HEK293 (cell line): ENCODE data around the gene CST9L.

Experiments used
- CTCF ChIA-PET: fragments of 350-600 bp; formaldehyde crosslinking; extraction: SDS; loops from one replicate; lab custom pipeline; 2021; ENCODE audit warnings: antibody characterized with exemption; lab: Yijun Ruan, JAX
- POLR2A ChIA-PET: fragments of 300-600 bp; formaldehyde crosslinking; extraction: SDS; loops from one replicate; lab custom pipeline; 2020; ENCODE audit warnings: antibody characterized with exemption, inconsistent platforms; lab: Yijun Ruan, JAX
- H3K27ac ChIP-seq: fragments of 200-500 bp; sonication (Bioruptor generic); 2 replicates; pipeline ENCODE4 v1.5.1; 2014; ENCODE audit warnings: low read depth, low read length, control low read depth, inconsistent platforms; ENCODE audit errors: extremely low read depth
- H3K36me3 ChIP-seq, 2 experiments: fragments of 200-500 bp in 1 of 2; sonication (Bioruptor generic) in 1 of 2; 1 replicate in 1 of 2; 2 replicates in 1 of 2; pipeline ENCODE4 v1.5.1; 2014 to 2017; ENCODE audit warnings: inconsistent platforms in 2 of 2, low read length in 2 of 2; ENCODE audit not compliant: control insufficient read depth in 2 of 2, insufficient read depth in 1 of 2
- H3K4me1 ChIP-seq: fragments of 200-500 bp; sonication (Bioruptor generic); 2 replicates; pipeline ENCODE4 v1.5.1; 2014; ENCODE audit warnings: mild to moderate bottlenecking, low read length, inconsistent platforms; ENCODE audit not compliant: control insufficient read depth, insufficient read depth
- H3K4me3 ChIP-seq: 2 replicates; pipeline ENCODE4 v1.5.1; 2011; ENCODE audit warnings: low read depth, mild to moderate bottlenecking, control low read depth, low read length, moderate library complexity
- H3K9me3 ChIP-seq: fragments of 200-500 bp; sonication (Bioruptor generic); 2 replicates; pipeline ENCODE4 v1.5.1; 2014; ENCODE audit warnings: low read depth, low read length, inconsistent platforms; ENCODE audit not compliant: control insufficient read depth, insufficient read depth
- ELK4 ChIP-seq: IDR thresholded peaks from 2 replicates; pipeline ENCODE4 v1.6.1; 2011; ENCODE audit warnings: mild to moderate bottlenecking, low read depth, low read length, borderline replicate concordance
- GFI1B ChIP-seq: fragments of 450-650 bp; formaldehyde crosslinking; IDR thresholded peaks from 2 replicates; pipeline ENCODE4 v1.5.1; 2016; ENCODE audit warnings: missing biosample characterization, missing genetic modification characterization
- HOXD13 ChIP-seq: sonication (generic); formaldehyde crosslinking; IDR thresholded peaks from 2 replicates; pipeline ENCODE4 v1.8.0; 2022; ENCODE audit warnings: missing genetic modification reagents, borderline replicate concordance
- MZF1 ChIP-seq: fragments of 450-650 bp; formaldehyde crosslinking; IDR thresholded peaks from 2 replicates; pipeline ENCODE4 v1.5.1; 2017; ENCODE audit warnings: missing biosample characterization, missing genetic modification characterization, borderline replicate concordance
- PRDM4 ChIP-seq: fragments of 450-650 bp; formaldehyde crosslinking; IDR thresholded peaks from 2 replicates; pipeline ENCODE4 v1.5.1; 2017; ENCODE audit warnings: missing biosample characterization, missing genetic modification characterization
- SP3 ChIP-seq: fragments of 450-650 bp; formaldehyde crosslinking; IDR thresholded peaks from 2 replicates; pipeline ENCODE4 v1.5.1; 2016; ENCODE audit warnings: missing biosample characterization, missing genetic modification characterization
- TCF7L2 ChIP-seq: IDR thresholded peaks from 2 replicates; pipeline ENCODE4 v1.6.1; 2011; ENCODE audit warnings: low read depth, mild to moderate bottlenecking, inconsistent platforms, low read length, moderate library complexity, borderline replicate concordance
- ZBTB20 ChIP-seq: fragments of 450-650 bp; formaldehyde crosslinking; IDR thresholded peaks from 2 replicates; pipeline ENCODE4 v1.5.1; 2016; ENCODE audit warnings: missing biosample characterization, missing genetic modification characterization
- ZBTB44 ChIP-seq: fragments of 450-650 bp; IDR thresholded peaks from 2 replicates; pipeline ENCODE4 v1.5.1; 2018; ENCODE audit warnings: missing biosample characterization, mild to moderate bottlenecking, missing genetic modification characterization
- ZBTB6 ChIP-seq: fragments of 450-650 bp; formaldehyde crosslinking; IDR thresholded peaks from 2 replicates; pipeline ENCODE4 v1.5.1; 2017; ENCODE audit warnings: missing biosample characterization, missing genetic modification characterization
- ZFP69B ChIP-seq: fragments of 450-650 bp; formaldehyde crosslinking; IDR thresholded peaks from 2 replicates; pipeline ENCODE4 v1.5.1; 2016; ENCODE audit warnings: missing biosample characterization, missing genetic modification characterization
- ZNF140 ChIP-seq: fragments of 450-650 bp; formaldehyde crosslinking; IDR thresholded peaks from 2 replicates; pipeline ENCODE4 v1.5.1; 2016; ENCODE audit warnings: missing biosample characterization, missing genetic modification characterization
- ZNF175 ChIP-seq: fragments of 450-650 bp; formaldehyde crosslinking; IDR thresholded peaks from 2 replicates; pipeline ENCODE4 v1.5.1; 2016; ENCODE audit warnings: missing biosample characterization, missing genetic modification characterization
- ZNF211 ChIP-seq: fragments of 450-650 bp; formaldehyde crosslinking; IDR thresholded peaks from 2 replicates; pipeline ENCODE4 v1.5.1; 2016; ENCODE audit warnings: low read depth, missing biosample characterization, missing genetic modification characterization
- ZNF221 ChIP-seq: fragments of 450-650 bp; formaldehyde crosslinking; IDR thresholded peaks from 2 replicates; pipeline ENCODE4 v1.5.1; 2017; ENCODE audit warnings: missing biosample characterization, missing genetic modification characterization, borderline replicate concordance
- ZNF23 ChIP-seq: fragments of 450-650 bp; formaldehyde crosslinking; IDR thresholded peaks from 2 replicates; pipeline ENCODE4 v1.5.1; 2016; ENCODE audit warnings: missing biosample characterization, missing genetic modification characterization, borderline replicate concordance
- ZNF280D ChIP-seq: fragments of 450-650 bp; formaldehyde crosslinking; IDR thresholded peaks from 2 replicates; pipeline ENCODE4 v1.5.1; 2016; ENCODE audit warnings: missing biosample characterization, missing genetic modification characterization
- ZNF292 ChIP-seq: fragments of 450-650 bp; formaldehyde crosslinking; IDR thresholded peaks from 2 replicates; pipeline ENCODE4 v1.5.1; 2016; ENCODE audit warnings: low read depth, missing biosample characterization, missing genetic modification characterization, borderline replicate concordance
- ZNF335 ChIP-seq: fragments of 450-650 bp; formaldehyde crosslinking; conservative IDR thresholded peaks from 2 replicates; pipeline ENCODE4 v1.5.1; 2016; ENCODE audit warnings: missing biosample characterization, missing genetic modification characterization
- ZNF398 ChIP-seq: fragments of 450-650 bp; formaldehyde crosslinking; IDR thresholded peaks from 2 replicates; pipeline ENCODE4 v1.5.1; 2017; ENCODE audit warnings: missing biosample characterization, missing genetic modification characterization
- ZNF558 ChIP-seq: fragments of 450-650 bp; formaldehyde crosslinking; IDR thresholded peaks from 2 replicates; pipeline ENCODE4 v1.5.1; 2016; ENCODE audit warnings: missing biosample characterization, missing genetic modification characterization
- ZNF580 ChIP-seq: fragments of 450-650 bp; formaldehyde crosslinking; IDR thresholded peaks from 2 replicates; pipeline ENCODE4 v1.5.1; 2016; ENCODE audit warnings: missing biosample characterization, missing genetic modification characterization
- ZSCAN23 ChIP-seq: fragments of 450-650 bp; formaldehyde crosslinking; IDR thresholded peaks from 2 replicates; pipeline ENCODE4 v1.5.1; 2016; ENCODE audit warnings: missing biosample characterization, missing genetic modification characterization

The CST9L gene

GRCh38 chr20:23568320-23568970, at the start of gene CST9L:
TSS of gene CST9L (minus strand) at chr20:23568484. CDS start at chr20:23568450, 34 bp downstream.
- Histone ChIP-seq H3K36me3 (no peaks in the 10 kb centered on the region), H3K4me1 (no peaks in the 10 kb centered on the region), H3K27ac (no peak within 1 kb of the TSS), H3K4me3 (no peak within 1 kb of the TSS), H3K9me3 (no peaks in the 10 kb centered on the region)
- POLR2A ChIA-PET = no interaction called here
- no peak for TF ChIP-seq ZNF140 (tag by site-specific recombination)
- no peak for TF ChIP-seq ZNF175 (tag by site-specific recombination)
- no peak for TF ChIP-seq SP3
- TF ChIP-seq ZBTB6 (tag by site-specific recombination) = no peak
- TF ChIP-seq ZBTB20 = no peak
- TF ChIP-seq ZNF558 (tag by site-specific recombination) = no peak
- no peak for TF ChIP-seq ZNF292 (tag by site-specific recombination)
- TF ChIP-seq ZNF335 = no peak
- no peak for TF ChIP-seq ZNF580
- TF ChIP-seq ZNF280D (tag by site-specific recombination) = no peak
- CTCF ChIA-PET = no interaction called here

GRCh38 chr20:23614163-23614562, 45.9 kb upstream of the CST9L start:
- ChIA-PET POLR2A (interaction anchor here (0.6 kb wide), 1 partner anchor 23 kb away, joined by 3 read pairs; no protein-coding TSS in a partner anchor), CTCF (interaction anchor here (0.6 kb wide), 1 partner anchor 33 kb away, joined by 5 read pairs; no protein-coding TSS in a partner anchor)
- no peaks in the 10 kb centered on the region for H3K9me3 ChIP-seq
- H3K4me3 ChIP-seq = no peak overlapping the region
- H3K27ac ChIP-seq = no peak overlapping the region
- H3K36me3 ChIP-seq = no peaks in the 10 kb centered on the region
- H3K4me1 ChIP-seq = no peaks in the 10 kb centered on the region
- TF ChIP-seq GFI1B (tag by site-specific recombination) (no peak), ZFP69B (tag by site-specific recombination) (no peak), ZNF398 (no peak), MZF1 (tag by site-specific recombination) (no peak), PRDM4 (no peak), TCF7L2 (no peak), ZNF23 (tag by site-specific recombination) (no peak), ZNF211 (tag by site-specific recombination) (no peak), ELK4 (no peak), ZBTB44 (no peak), HOXD13 (no peak), ZSCAN23 (no peak), ZNF221 (no peak)
